Thymus (tissue), 11 donors: ENCODE measurements around the gene CAMTA1. TPM values are rescaled to one million over a fixed set of nuclear protein-coding genes. Genes with fewer than 3 reads are reported as not detected.

Experiments
- DNase-seq, 9 donors: peaks; one replicate each; pipeline ENCODE4 v3.0.0-alpha.2; 2013; ENCODE audit warnings: low spot score in 9 of 9, low read depth in 6 of 9, missing footprints in 1 of 9
- H3K27ac ChIP-seq, 2 donors: one replicate each; pipeline ENCODE4 v1.5.1; 2013; ENCODE audit warnings: control low read depth in 1 of 2, low read depth in 1 of 2, low read length in 1 of 2, mild to moderate bottlenecking in 1 of 2, moderate library complexity in 1 of 2
- H3K27me3 ChIP-seq, 2 donors: one replicate each; pipeline ENCODE4 v1.5.1; 2013; ENCODE audit warnings: low read length in 1 of 2; ENCODE audit not compliant: control insufficient read depth in 2 of 2, insufficient read depth in 1 of 2
- H3K36me3 ChIP-seq, 2 donors: one replicate each; pipeline ENCODE4 v1.5.1; 2013; ENCODE audit warnings: low read length in 1 of 2, mild to moderate bottlenecking in 1 of 2, moderate library complexity in 1 of 2; ENCODE audit not compliant: control insufficient read depth in 2 of 2, insufficient read depth in 2 of 2
- H3K4me1 ChIP-seq, 2 donors: one replicate each; pipeline ENCODE4 v1.5.1; 2013; ENCODE audit warnings: low read length in 2 of 2; ENCODE audit not compliant: control insufficient read depth in 2 of 2, insufficient read depth in 2 of 2
- H3K4me3 ChIP-seq, 2 donors: one replicate each; pipeline ENCODE4 v1.5.1; 2013; ENCODE audit warnings: low read length in 2 of 2, control low read depth in 1 of 2, mild to moderate bottlenecking in 1 of 2
- H3K9me3 ChIP-seq, 2 donors: one replicate each; pipeline ENCODE4 v1.5.1; 2013; ENCODE audit warnings: low read length in 1 of 2, mild to moderate bottlenecking in 1 of 2; ENCODE audit not compliant: control insufficient read depth in 2 of 2, insufficient read depth in 1 of 2
- WGBS: extraction: QIAGEN DNeasy Blood & Tissue Kit; methylation state at CpG from one replicate; pipeline ENCODE4 v1.1.7; 2013; 5-methylcytosine and 5-hydroxymethylcytosine counted together
- polyA plus RNA-seq: library from polyadenylated mRNA; stranded (reverse); fragments of 200-250 nt; gene quantifications from one replicate; pipeline ENCODE4 v1.2.3, GENCODE V29; 2013
- total RNA-seq: library from RNA; stranded (reverse); fragments of 120-200 nt; gene quantifications from one replicate; pipeline ENCODE4 v1.2.4, GENCODE V29; 2013
- donor health status: healthy.

The CAMTA1 gene
- total and polyA plus RNA-seq, 2 donors, result 32.0 to 158 TPM

- no peaks in the 10 kb centered on the region for H3K36me3 ChIP-seq
- peaks cover 0 to 2% of the 10 kb centered on the region in 2 donors for H3K27me3 ChIP-seq
- H3K27ac ChIP-seq, result no peak overlapping the region
- H3K9me3 ChIP-seq, result no peaks in the 10 kb centered on the region
- WGBS, result 93% methylated on average over 15 of the region's 15 CpGs
- H3K4me1 ChIP-seq, result no peaks in the 10 kb centered on the region
- H3K4me3 ChIP-seq, result no peak overlapping the region
- DNase-seq, result no peak
Observed at GRCh38 chr1:7232441-7233236, 447.4 kb downstream of the CAMTA1 start.

GRCh38 chr1:7233237-7233540, 447.9 kb downstream of the CAMTA1 start:
- Histone ChIP-seq H3K4me1 (no peaks in the 10 kb centered on the region), H3K27me3 (peaks cover 0 to 2% of the 10 kb centered on the region in 2 donors), H3K4me3 (no peak overlapping the region), H3K9me3 (no peaks in the 10 kb centered on the region), H3K36me3 (no peaks in the 10 kb centered on the region), H3K27ac (no peak overlapping the region)
- 97% methylated on average over 6 of the region's 6 CpGs for WGBS
- DNase-seq, result no peak

- no peak overlapping the region for H3K4me3 ChIP-seq
- H3K4me1 ChIP-seq, result no peaks in the 10 kb centered on the region
- no peaks in the 10 kb centered on the region for H3K36me3 ChIP-seq
- no peaks in the 10 kb centered on the region for H3K9me3 ChIP-seq
- no peak for DNase-seq
- H3K27ac ChIP-seq, result no peak overlapping the region
- WGBS, result 96% methylated on average over 28 of the region's 28 CpGs
- peaks cover 0 to 2% of the 10 kb centered on the region in 2 donors for H3K27me3 ChIP-seq
Observed at GRCh38 chr1:7233646-7234470, 448.6 kb downstream of the CAMTA1 start.

GRCh38 chr1:7234471-7234755, 449.2 kb downstream of the CAMTA1 start:
- Histone ChIP-seq H3K4me3 (no peak overlapping the region), H3K9me3 (no peaks in the 10 kb centered on the region), H3K27ac (no peak overlapping the region), H3K4me1 (no peaks in the 10 kb centered on the region), H3K36me3 (no peaks in the 10 kb centered on the region), H3K27me3 (peaks cover 0 to 2% of the 10 kb centered on the region in 2 donors)
- 95% methylated on average over 9 of the region's 9 CpGs for WGBS
- no peak for DNase-seq

DNA sequence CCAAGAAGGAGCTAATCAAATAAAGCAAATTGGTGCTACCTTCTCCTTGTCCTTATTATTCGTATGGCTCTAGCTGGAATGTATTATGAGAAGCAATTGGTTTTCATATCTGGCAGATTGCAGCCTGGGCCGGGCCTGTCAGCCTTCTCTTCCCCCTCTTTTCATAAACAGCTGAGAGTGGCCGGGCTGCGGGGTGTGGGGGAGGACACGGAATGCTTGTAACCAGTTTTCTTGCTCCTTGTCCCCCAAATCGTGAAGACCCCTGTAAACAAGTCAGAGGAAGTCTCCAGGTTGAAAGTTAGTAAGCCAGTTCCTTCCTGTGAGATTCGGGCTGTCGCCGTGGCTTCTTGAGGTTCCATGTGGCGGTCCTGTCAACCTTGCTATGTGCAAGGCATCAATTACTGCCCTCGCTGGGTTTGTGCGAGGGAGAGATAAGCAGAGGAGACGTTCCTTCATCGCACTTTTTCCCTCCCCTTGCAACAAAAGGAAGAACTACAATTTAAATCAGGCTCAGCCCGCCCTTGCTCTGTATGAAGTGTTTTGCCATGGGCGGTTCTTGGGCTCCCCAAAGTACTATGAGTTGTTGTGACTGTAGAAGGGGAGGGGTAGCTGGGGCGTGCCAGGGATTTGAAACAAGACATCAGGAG, 450.7 kb downstream of the CAMTA1 start:
- H3K27me3 ChIP-seq, result peaks cover 0 to 2% of the 10 kb centered on the region in 2 donors
- WGBS, result 15% methylated on average over 17 of the region's 17 CpGs
- no peak for DNase-seq
- H3K4me3 ChIP-seq, result no peak overlapping the region
- no peaks in the 10 kb centered on the region for H3K4me1 ChIP-seq
- H3K27ac ChIP-seq, result no peak overlapping the region
- H3K9me3 ChIP-seq, result no peaks in the 10 kb centered on the region
- no peaks in the 10 kb centered on the region for H3K36me3 ChIP-seq

DNA sequence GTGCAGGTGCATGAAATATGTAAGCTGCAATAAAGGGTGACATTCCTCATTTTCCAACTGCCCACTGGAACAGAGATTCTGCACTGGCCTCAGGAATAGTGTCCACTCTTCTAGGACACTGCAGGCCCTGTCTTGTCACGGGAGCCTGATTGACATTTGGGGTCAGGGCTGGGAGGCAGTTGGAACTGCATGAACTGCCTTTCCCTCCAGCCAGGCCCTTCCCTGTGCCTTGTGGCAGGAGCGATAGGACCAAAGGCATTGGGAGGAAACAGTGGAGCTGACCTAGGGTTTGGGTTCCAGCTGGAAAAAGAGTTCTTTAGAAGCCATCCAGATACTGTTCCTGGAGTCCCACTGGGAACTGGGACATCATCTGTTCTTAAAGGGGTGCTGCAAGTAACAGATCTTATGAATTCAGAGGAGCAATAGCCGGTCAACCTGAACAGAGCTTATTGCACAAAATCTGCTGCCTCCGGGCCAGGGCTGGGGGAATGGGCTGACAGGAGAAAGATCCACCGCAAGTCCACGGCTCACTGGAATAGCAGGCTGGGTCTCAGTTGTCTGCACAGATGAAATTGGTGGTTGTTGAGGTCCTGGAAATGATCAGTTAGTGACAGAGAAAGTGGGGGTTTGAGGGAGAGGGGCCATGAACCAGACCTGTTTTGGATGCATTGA, 451.7 kb downstream of the CAMTA1 start:
- Histone ChIP-seq H3K4me1 (no peaks in the 10 kb centered on the region), H3K36me3 (no peaks in the 10 kb centered on the region)
- WGBS, result 95% methylated on average over 6 of the region's 6 CpGs

DNA sequence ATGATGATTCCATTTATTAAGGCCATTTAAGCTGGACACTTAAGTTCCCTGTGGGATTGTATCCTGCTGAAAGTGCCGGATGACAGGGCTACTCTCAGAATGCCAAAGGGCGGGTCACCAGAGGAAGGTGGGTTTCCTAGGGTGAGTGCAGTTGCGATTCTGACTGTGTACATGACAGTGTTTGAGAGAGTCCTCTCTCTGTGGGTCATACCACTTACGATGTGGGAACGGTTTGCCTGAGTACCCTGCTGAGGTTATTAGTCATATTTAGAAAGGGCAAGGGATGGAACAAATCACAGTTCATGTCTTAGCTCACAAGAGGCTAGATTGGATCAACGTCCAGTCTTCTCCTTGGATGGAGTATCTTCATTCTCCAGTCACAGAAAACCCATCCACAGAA, 461.9 kb downstream of the CAMTA1 start:
- Histone ChIP-seq H3K4me1 (no peaks in the 10 kb centered on the region), H3K27ac (no peak overlapping the region), H3K36me3 (no peaks in the 10 kb centered on the region), H3K9me3 (no peaks in the 10 kb centered on the region), H3K4me3 (no peak overlapping the region), H3K27me3 (peaks cover 0 to 9% of the 10 kb centered on the region in 2 donors)
- DNase-seq, result no peak
- WGBS, result 97% methylated on average over 6 of the region's 6 CpGs

More for the DNA sequence above, 451.7 kb downstream of the CAMTA1 start:
- no peak for DNase-seq
- no peaks in the 10 kb centered on the region for H3K9me3 ChIP-seq
- no peak overlapping the region for H3K4me3 ChIP-seq
- H3K27ac ChIP-seq, result no peak overlapping the region
- H3K27me3 ChIP-seq, result peaks cover 0 to 2% of the 10 kb centered on the region in 2 donors

DNA sequence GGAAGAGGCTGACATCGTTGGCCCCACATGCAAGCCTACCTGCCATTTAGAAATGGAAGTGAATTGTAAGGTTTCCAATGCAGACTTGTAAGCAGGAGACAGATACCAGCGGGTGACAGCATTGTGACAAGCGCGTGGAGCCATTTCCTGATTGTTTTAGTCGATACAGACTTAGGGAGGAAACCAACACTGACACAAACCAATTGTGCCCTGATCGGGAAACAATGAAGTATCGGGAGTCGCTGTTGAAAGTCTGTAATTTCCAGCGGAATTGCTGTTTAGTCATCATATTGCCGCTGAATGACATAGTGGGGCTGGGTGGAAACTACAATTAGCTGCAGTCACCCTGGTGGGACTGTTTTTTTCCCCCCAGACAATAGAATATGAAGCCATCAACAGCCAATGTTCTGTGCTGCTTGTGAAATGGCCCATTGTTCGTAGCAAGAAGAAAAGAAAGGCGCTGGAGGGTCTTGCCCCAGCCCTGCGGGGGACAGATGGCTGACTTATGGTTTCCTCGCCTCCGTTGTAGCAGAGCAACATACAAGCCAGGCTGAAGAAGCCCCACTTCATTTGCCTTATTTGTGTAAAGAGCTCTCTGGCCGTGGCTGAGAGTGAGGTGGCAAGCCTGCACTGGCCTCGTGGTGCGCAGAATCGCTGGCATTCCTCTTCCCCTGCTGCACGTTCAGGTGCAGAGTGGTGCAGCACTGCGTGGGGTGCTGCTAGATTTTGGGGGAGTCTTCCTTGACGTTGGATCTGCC, 462.7 kb downstream of the CAMTA1 start:
- Histone ChIP-seq H3K9me3 (no peaks in the 10 kb centered on the region), H3K4me3 (no peak overlapping the region), H3K4me1 (no peaks in the 10 kb centered on the region), H3K27me3 (peaks cover 0 to 9% of the 10 kb centered on the region in 2 donors), H3K36me3 (no peaks in the 10 kb centered on the region), H3K27ac (no peak overlapping the region)
- 35% methylated on average over 22 of the region's 22 CpGs for WGBS
- no peak for DNase-seq
